ENCODE results near the gene HDDC3. TPM values are rescaled to one million over a fixed set of nuclear protein-coding genes. Genes with fewer than 3 reads are reported as not detected.

HDDC3 gene
- total RNA-seq, 1 experiment from 2014 or later: 21.6 TPM

DNA sequence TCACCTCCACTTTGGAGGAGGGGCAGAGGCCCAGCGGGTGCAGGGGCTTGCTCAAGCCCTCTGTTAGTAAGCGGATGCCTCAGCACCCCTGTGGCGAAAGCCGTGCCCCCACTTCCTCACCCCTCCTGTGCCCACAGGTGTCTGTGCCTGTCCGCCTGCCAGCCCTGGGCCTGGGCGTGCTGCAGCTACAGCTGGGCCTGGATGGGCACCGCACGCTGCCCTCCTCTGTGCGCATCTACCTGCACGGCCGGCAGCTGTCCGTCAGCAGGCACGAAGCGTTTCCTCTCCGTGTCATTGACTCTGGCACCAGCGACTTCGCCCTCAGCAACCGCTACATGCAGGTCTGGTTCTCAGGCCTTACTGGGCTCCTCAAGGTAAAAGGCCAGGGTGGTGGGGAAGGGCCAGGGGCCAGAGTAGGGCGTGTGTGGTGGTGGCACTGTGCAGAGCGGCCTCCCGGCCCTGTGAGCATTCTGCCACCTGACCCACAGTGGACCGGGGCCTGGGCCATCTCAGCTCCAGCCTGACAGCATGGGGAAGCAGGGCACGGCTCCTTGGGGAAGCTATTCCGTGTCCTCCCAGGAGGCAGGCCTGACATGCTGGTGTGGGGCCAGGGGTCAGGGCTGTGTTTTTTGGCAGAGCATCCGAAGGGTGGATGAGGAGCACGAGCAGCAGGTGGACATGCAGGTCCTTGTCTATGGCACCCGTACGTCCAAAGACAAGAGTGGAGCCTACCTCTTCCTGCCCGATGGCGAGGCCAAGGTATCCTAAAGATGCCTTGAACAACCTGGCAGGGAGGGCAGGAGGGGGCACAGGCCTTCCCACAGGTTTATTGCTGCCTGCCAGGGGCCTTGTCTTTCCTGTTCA, 20.2 kb downstream of the HDDC3 start:
- Histone ChIP-seq H3K36me3 (ENCODE audit: control insufficient read depth, insufficient read depth, low read length) (no peaks in the 10 kb centered on the region; the same call in 1 of the 2 replicates), H3K27me3 (replicated peaks; ENCODE audit: control insufficient read depth, insufficient read depth, low read length) (no peaks in the 10 kb centered on the region), H3K4me1 (no peaks in the 10 kb centered on the region), H3K4me3 (ENCODE audit: low read depth, low read length) (no peak overlapping the region), H3K9me3 (no peaks in the 10 kb centered on the region)
- no peak overlapping the region for H3K27ac Mint-ChIP-seq (ENCODE audit: unreplicated experiment)
- no TSS peak for BruUV-seq (replicated peaks)
- no peaks in the 10 kb centered on the region for H3K27me3 Mint-ChIP-seq (ENCODE audit: insufficient read depth, unreplicated experiment)
- no peak overlapping the region for H3K4me3 Mint-ChIP-seq (ENCODE audit: unreplicated experiment)
- DNase-seq: no peak
- intact Hi-C loops (cut with micrococcal nuclease; ENCODE audit: unreplicated experiment): no loop called here
- POLR2A ChIA-PET: no interaction called here
- H3K4me1 Mint-ChIP-seq (ENCODE audit: low read depth, unreplicated experiment): no peaks in the 10 kb centered on the region
- peaks cover 15% of the 10 kb centered on the region for H3K36me3 Mint-ChIP-seq (ENCODE audit: insufficient read depth, unreplicated experiment)
- TF ChIP-seq, protein P1, sequence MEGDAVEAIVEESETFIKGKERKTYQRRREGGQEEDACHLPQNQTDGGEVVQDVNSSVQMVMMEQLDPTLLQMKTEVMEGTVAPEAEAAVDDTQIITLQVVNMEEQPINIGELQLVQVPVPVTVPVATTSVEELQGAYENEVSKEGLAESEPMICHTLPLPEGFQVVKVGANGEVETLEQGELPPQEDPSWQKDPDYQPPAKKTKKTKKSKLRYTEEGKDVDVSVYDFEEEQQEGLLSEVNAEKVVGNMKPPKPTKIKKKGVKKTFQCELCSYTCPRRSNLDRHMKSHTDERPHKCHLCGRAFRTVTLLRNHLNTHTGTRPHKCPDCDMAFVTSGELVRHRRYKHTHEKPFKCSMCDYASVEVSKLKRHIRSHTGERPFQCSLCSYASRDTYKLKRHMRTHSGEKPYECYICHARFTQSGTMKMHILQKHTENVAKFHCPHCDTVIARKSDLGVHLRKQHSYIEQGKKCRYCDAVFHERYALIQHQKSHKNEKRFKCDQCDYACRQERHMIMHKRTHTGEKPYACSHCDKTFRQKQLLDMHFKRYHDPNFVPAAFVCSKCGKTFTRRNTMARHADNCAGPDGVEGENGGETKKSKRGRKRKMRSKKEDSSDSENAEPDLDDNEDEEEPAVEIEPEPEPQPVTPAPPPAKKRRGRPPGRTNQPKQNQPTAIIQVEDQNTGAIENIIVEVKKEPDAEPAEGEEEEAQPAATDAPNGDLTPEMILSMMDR (IDR thresholded peaks at IDR 0.05; ENCODE audit: insufficient read depth in 1 of 2, low read depth in 1 of 2, low read length in 1 of 2, severe bottlenecking in 1 of 2, unreplicated experiment in 1 of 2): no peak
- H3K9me3 Mint-ChIP-seq (ENCODE audit: unreplicated experiment): no peaks in the 10 kb centered on the region
- CTCF ChIA-PET: no interaction called here

DNA sequence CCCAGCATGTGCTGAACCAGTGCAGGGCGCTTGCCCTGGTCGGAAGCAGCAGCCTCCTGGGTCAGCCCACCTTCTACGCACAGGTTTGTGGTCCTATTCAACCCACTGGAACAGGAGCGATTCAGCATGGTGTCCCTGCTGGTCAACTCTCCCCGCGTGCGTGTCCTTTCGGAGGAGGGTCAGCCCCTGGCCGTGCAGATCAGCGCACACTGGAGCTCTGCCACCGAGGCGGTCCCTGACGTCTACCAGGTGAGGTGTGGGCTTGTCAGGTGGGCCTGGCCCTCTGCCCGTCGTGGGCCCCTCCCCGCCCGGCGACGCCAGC, 21.1 kb downstream of the HDDC3 start:
- H3K27ac Mint-ChIP-seq (ENCODE audit: unreplicated experiment): no peak overlapping the region
- ChIA-PET POLR2A (no interaction called here), CTCF (no interaction called here)
- peaks cover 6% of the 10 kb centered on the region for H3K36me3 Mint-ChIP-seq (ENCODE audit: insufficient read depth, unreplicated experiment)
- intact Hi-C loops (cut with micrococcal nuclease; ENCODE audit: unreplicated experiment): no loop called here
- H3K4me1 ChIP-seq: no peaks in the 10 kb centered on the region
- no TSS peak for BruUV-seq (replicated peaks)
- DNase-seq: no peak
- no peak overlapping the region for H3K4me3 ChIP-seq (ENCODE audit: low read depth, low read length)
- H3K4me1 Mint-ChIP-seq (ENCODE audit: low read depth, unreplicated experiment): no peaks in the 10 kb centered on the region
- H3K27me3 ChIP-seq (replicated peaks; ENCODE audit: control insufficient read depth, insufficient read depth, low read length): no peaks in the 10 kb centered on the region
- no peaks in the 10 kb centered on the region for H3K9me3 ChIP-seq
- H3K27me3 Mint-ChIP-seq (ENCODE audit: insufficient read depth, unreplicated experiment): no peaks in the 10 kb centered on the region
- no peaks in the 10 kb centered on the region; the same call in 1 of the 2 replicates for H3K36me3 ChIP-seq (ENCODE audit: control insufficient read depth, insufficient read depth, low read length)
- H3K9me3 Mint-ChIP-seq (ENCODE audit: unreplicated experiment): no peaks in the 10 kb centered on the region
- TF ChIP-seq, protein P1 (IDR thresholded peaks at IDR 0.05; ENCODE audit: insufficient read depth in 1 of 2, low read depth in 1 of 2, low read length in 1 of 2, severe bottlenecking in 1 of 2, unreplicated experiment in 1 of 2): no peak
- H3K4me3 Mint-ChIP-seq (ENCODE audit: unreplicated experiment): no peak overlapping the region

DNA sequence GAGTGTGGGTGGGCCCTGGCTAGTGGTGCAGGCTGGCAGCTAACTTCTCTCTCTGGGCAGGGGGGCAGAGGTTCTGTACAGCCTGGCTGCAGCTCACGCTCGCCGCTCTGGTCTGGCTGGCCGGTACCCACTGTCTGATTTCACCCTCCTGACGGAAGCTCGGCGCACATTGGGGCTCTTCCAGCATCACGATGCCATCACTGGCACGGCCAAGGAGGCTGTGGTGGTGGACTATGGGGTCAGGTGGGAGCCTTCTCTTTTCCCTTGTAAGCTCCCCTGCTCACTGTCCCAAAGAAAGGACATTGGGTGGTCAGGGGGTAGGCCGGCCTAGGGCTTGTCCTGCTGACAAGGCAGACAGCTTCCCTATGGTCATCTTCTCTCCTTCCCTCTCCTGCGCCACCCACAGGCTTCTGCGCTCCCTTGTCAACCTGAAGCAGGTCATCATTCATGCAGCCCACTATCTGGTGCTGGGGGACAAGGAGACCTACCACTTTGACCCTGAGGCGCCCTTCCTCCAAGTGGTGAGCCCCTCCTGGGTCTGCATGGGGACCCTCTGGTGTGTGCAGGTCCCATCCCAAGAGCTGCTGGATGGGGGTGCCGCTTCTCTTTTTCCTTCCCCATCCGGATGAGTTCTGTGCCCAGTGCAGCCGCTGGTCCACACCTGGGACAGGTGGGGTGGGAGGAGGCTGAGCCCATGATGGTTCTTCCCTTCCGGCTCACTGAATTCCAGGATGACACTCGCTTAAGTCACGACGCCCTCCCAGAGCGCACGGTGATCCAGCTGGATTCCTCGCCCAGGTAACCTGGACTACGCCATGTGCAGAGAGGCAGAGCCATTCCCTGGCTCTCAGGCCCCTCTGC, 21.7 kb downstream of the HDDC3 start:
- BruUV-seq (replicated peaks): no TSS peak
- intact Hi-C loops (cut with micrococcal nuclease; ENCODE audit: unreplicated experiment): no loop called here
- H3K9me3 ChIP-seq: no peaks in the 10 kb centered on the region

More for the DNA sequence above, 21.7 kb downstream of the HDDC3 start:
- no peaks in the 10 kb centered on the region for H3K27me3 ChIP-seq (replicated peaks; ENCODE audit: control insufficient read depth, insufficient read depth, low read length)
- no peaks in the 10 kb centered on the region for H3K27me3 Mint-ChIP-seq (ENCODE audit: insufficient read depth, unreplicated experiment)
- POLR2A ChIA-PET: no interaction called here
- H3K4me3 ChIP-seq (ENCODE audit: low read depth, low read length): no peak overlapping the region
- no peaks in the 10 kb centered on the region for H3K4me1 ChIP-seq
- no peak for DNase-seq
- CTCF ChIA-PET: interaction anchor here (1.1 kb wide), 1 partner anchor 11 kb away, joined by 3 read pairs; no protein-coding TSS in a partner anchor
- TF ChIP-seq, protein P1 (IDR thresholded peaks at IDR 0.05; ENCODE audit: insufficient read depth in 1 of 2, low read depth in 1 of 2, low read length in 1 of 2, severe bottlenecking in 1 of 2, unreplicated experiment in 1 of 2): no peak
- no peaks in the 10 kb centered on the region for H3K9me3 Mint-ChIP-seq (ENCODE audit: unreplicated experiment)
- H3K36me3 ChIP-seq (ENCODE audit: control insufficient read depth, insufficient read depth, low read length): no peaks in the 10 kb centered on the region; the same call in 1 of the 2 replicates
- no peaks in the 10 kb centered on the region for H3K4me1 Mint-ChIP-seq (ENCODE audit: low read depth, unreplicated experiment)
- H3K4me3 Mint-ChIP-seq (ENCODE audit: unreplicated experiment): no peak overlapping the region
- H3K27ac Mint-ChIP-seq (ENCODE audit: unreplicated experiment): no peak overlapping the region
- peaks cover 10% of the 10 kb centered on the region for H3K36me3 Mint-ChIP-seq (ENCODE audit: insufficient read depth, unreplicated experiment)
